Spleen (tissue), 11 donors: ENCODE results near the gene KIDINS220. TPM values are rescaled to one million over a fixed set of nuclear protein-coding genes. Genes with fewer than 3 reads are reported as not detected.

Experiments
- DNase-seq: peaks from one replicate; pipeline ENCODE4 v3.0.0-alpha.2; 2020
- H3K27ac ChIP-seq, 8 donors: fragments of 200-600 bp; sonication (generic) in 7 of 8; 1 replicate in 4 of 8; 2 replicates in 4 of 8; pipeline versions ENCODE4 v1.5.0 to v1.8.0; 2016 to 2021; ENCODE audit warnings: inconsistent platforms in 4 of 8, mild to moderate bottlenecking in 4 of 8, moderate library complexity in 1 of 8
- H3K27me3 ChIP-seq, 7 donors: fragments of 200-600 bp; sonication (generic) in 6 of 7; replicated peaks in 1 of 7; 1 replicate in 4 of 7; 2 replicates in 3 of 7; pipeline versions ENCODE4 v1.5.0 to v1.8.0; 2016 to 2021; ENCODE audit warnings: inconsistent platforms in 3 of 7, mild to moderate bottlenecking in 1 of 7
- H3K36me3 ChIP-seq, 6 donors: fragments of 200-600 bp; sonication (generic) in 5 of 6; 1 replicate in 4 of 6; 2 replicates in 2 of 6; pipeline versions ENCODE4 v1.5.0 to v1.8.0; 2016 to 2021; ENCODE audit warnings: inconsistent platforms in 2 of 6
- H3K4me1 ChIP-seq, 6 donors: fragments of 200-600 bp; sonication (generic) in 5 of 6; 1 replicate in 3 of 6; 2 replicates in 3 of 6; pipeline versions ENCODE4 v1.5.0 to v1.8.0; 2016 to 2021; ENCODE audit warnings: inconsistent platforms in 3 of 6
- H3K4me3 ChIP-seq, 8 donors: fragments of 200-600 bp; sonication (generic) in 7 of 8; 1 replicate in 4 of 8; 2 replicates in 4 of 8; pipeline versions ENCODE4 v1.5.0 to v1.8.0; 2016 to 2021; ENCODE audit warnings: inconsistent platforms in 4 of 8, mild to moderate bottlenecking in 4 of 8, moderate library complexity in 2 of 8
- H3K9me3 ChIP-seq, 8 donors: fragments of 200-600 bp; sonication (generic) in 7 of 8; 1 replicate in 4 of 8; 2 replicates in 4 of 8; pipeline versions ENCODE4 v1.5.0 to v1.8.0; 2016 to 2021; ENCODE audit warnings: inconsistent platforms in 4 of 8
- POLR2A ChIP-seq, 3 donors: fragments of 450-650 bp; IDR thresholded peaks; one replicate each; pipeline ENCODE4 v1.5.1; 2017; ENCODE audit warnings: antibody characterized with exemption in 3 of 3, mild to moderate bottlenecking in 1 of 3
- POLR2AphosphoS5 ChIP-seq, 3 donors: sonication (generic); formaldehyde crosslinking; IDR thresholded peaks; one replicate each; pipeline ENCODE4 v1.5.1; 2017; ENCODE audit warnings: antibody characterized with exemption in 3 of 3
- WGBS, 5 donors: extraction: QIAGEN DNeasy Blood & Tissue Kit in 3 of 5; methylation state at CpG; one replicate each; pipeline versions ENCODE4 v1.1.5 to v1.1.7; 2013 to 2018; 5-methylcytosine and 5-hydroxymethylcytosine counted together
- intact Hi-C: fragments of 100-400 bp; cut with DNase I; formaldehyde crosslinking; loops from one replicate; pipeline ENCODE4 v1.15.0; 2023; ENCODE audit warnings: low total_unique reads
- polyA plus RNA-seq, 3 donors: library from polyadenylated mRNA; stranded (reverse); fragments of 200-250 nt; gene quantifications; one replicate each; pipeline ENCODE4 v1.2.1, GENCODE V29; 2013
- total RNA-seq, 7 donors: library from RNA; depleted of rRNA in 3 of 7; stranded (reverse); fragments of >200 nt in 3 of 7; fragmentation: NEBNext Ultra II Directional in 4 of 7; extraction: Animal tissue kit (Norgen Biotek cat#: 25700) in 4 of 7; gene quantifications; one replicate each; pipeline versions ENCODE4 v1.1.0 to v1.2.1, GENCODE V29; 2016 to 2021
- TF ChIP-seq, protein P1 (sequence below), 11 experiments: fragments of 200-600 bp in 7 of 11; fragments of 450-650 bp in 4 of 11; sonication (generic) in 4 of 11; IDR thresholded peaks in 8 of 11; conservative IDR thresholded peaks in 3 of 11; 1 replicate in 7 of 11; 2 replicates in 4 of 11; pipeline versions ENCODE4 v1.4.0 to v1.8.0; 2016 to 2021; ENCODE audit warnings: antibody characterized with exemption in 11 of 11, inconsistent platforms in 4 of 11, mild to moderate bottlenecking in 1 of 11
- donor health status: healthy with polysubstance abuse.
- donor health status: DM: no; HTN: no; CAD: no; lungs with moderate emphysema.
- donor health status: DM: no; HTN: no; CAD: no.
- donor health status: Bipolar disorder and iron deficiency.
- donor health status: healthy.
- donor health status: DM: no; HTN: no; CAD: no.
- donor health status: DM: yes; HTN: yes; CAD: no.

Gene KIDINS220
- total and polyA plus RNA-seq, 10 donors = 6.0 to 84.1 (median 59.0) TPM

DNA sequence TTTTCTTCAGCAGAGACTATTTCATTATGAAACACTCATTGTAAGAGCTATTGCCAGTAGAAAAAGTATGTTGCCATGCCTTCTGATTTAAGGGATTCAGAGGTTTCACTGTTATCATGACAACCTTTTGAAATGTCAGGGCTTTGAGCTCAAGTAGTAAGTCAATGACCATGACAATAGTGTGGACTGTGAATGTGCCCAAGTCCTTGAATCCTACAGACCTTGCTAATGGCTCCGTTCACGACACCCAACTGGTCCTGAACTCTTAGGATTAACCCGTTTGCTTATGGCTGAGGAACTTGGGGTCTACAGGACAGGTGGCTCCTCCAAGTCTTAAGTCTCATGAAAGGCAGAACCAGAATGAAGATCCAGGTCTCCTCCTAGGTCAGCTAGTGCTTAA lies 17.6 kb upstream of the KIDINS220 start:
- Histone ChIP-seq H3K27me3 (no peaks in the 10 kb centered on the region), H3K9me3 (no peaks in the 10 kb centered on the region), H3K4me1 (no peaks in the 10 kb centered on the region), H3K27ac (no peak overlapping the region), H3K4me3 (no peak overlapping the region), H3K36me3 (peaks cover 0 to 11% (median 0%) of the 10 kb centered on the region in 6 donors)
- TF ChIP-seq POLR2A (IDR thresholded peaks at IDR 0.05) (no peak), POLR2AphosphoS5 (IDR thresholded peaks at IDR 0.05) (no peak)
- TF ChIP-seq, protein P1, sequence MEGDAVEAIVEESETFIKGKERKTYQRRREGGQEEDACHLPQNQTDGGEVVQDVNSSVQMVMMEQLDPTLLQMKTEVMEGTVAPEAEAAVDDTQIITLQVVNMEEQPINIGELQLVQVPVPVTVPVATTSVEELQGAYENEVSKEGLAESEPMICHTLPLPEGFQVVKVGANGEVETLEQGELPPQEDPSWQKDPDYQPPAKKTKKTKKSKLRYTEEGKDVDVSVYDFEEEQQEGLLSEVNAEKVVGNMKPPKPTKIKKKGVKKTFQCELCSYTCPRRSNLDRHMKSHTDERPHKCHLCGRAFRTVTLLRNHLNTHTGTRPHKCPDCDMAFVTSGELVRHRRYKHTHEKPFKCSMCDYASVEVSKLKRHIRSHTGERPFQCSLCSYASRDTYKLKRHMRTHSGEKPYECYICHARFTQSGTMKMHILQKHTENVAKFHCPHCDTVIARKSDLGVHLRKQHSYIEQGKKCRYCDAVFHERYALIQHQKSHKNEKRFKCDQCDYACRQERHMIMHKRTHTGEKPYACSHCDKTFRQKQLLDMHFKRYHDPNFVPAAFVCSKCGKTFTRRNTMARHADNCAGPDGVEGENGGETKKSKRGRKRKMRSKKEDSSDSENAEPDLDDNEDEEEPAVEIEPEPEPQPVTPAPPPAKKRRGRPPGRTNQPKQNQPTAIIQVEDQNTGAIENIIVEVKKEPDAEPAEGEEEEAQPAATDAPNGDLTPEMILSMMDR (IDR thresholded peaks at IDR 0.05 in 8 of 11, conservative IDR thresholded peaks at IDR 0.05 in 3 of 11) = no peak
- no peak for DNase-seq
- WGBS, 5 donors = 87 to 97% (median 94%) methylated on average over 3 of the region's 3 CpGs
- intact Hi-C loops = no loop called here

DNA sequence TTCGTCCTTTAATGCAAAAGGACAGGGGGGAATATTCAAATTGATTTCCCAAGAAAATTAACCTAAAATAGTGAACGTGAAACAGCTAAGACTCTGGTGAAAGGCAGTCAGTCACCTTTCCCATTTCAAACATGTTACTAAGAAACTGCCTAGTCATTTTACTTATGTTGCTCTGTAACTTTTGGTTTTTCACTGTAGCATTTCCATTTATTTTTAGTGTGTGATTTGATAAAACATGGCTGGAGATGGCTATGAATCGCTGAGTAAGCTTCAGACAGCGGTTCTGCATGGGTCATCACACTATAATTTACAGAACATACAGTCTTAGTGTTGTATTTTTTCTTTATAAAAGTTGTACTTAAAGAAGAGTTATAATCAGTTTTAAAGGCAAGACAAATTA lies 16.0 kb upstream of the KIDINS220 start:
- WGBS, 5 donors = 81 to 94% (median 88%) methylated on average over 4 of the region's 4 CpGs
- Histone ChIP-seq H3K4me3 (no peak overlapping the region), H3K36me3 (peaks cover 0 to 9% (median 0%) of the 10 kb centered on the region in 6 donors), H3K27ac (no peak overlapping the region), H3K27me3 (no peaks in the 10 kb centered on the region), H3K9me3 (no peaks in the 10 kb centered on the region), H3K4me1 (no peaks in the 10 kb centered on the region)
- DNase-seq = no peak
- TF ChIP-seq POLR2A (IDR thresholded peaks at IDR 0.05) (no peak), POLR2AphosphoS5 (IDR thresholded peaks at IDR 0.05) (no peak)
- TF ChIP-seq, protein P1 (IDR thresholded peaks at IDR 0.05 in 8 of 11, conservative IDR thresholded peaks at IDR 0.05 in 3 of 11) = no peak
- intact Hi-C loops = no loop called here

DNA sequence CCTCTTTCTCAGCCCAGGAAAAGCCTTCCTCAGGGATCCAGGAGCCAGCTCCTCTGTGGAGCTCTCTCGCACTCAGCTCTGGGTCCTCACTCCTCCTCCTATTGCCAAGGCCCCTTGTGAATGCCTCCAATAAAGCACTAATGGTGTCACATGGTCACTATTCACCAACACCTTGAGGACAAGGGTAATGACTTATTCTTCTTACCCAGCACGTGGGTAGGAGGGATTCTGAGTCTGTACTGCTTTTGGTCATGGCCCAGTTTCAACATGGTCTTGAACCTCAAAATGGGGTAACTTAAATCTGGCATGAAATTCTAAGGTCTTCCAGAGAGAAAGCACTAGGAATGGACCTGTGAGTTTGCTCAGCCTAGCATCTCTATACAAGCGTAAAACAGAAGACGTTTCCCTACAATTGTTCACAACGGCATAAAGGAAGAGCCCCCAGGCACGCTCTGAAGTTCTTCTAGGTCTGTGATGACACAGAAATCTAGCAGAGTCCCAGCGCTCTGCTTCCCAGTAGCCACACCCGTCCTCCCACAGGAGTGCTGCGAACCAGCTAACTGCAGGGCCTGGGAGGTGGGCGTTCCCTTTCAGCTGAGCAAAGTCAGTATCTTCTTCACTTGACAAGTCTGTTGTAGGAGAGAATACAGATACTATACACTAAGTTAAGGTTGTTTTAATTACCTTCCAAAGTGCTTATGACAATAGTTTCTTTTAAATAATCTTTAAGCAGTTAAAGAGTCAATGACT lies 14.6 kb upstream of the KIDINS220 start:
- TF ChIP-seq, protein P1 (IDR thresholded peaks at IDR 0.05 in 8 of 11, conservative IDR thresholded peaks at IDR 0.05 in 3 of 11) = no peak
- no peak for TF ChIP-seq POLR2A (IDR thresholded peaks at IDR 0.05)
- TF ChIP-seq POLR2AphosphoS5 (IDR thresholded peaks at IDR 0.05) = no peak
- Histone ChIP-seq H3K27ac (no peak overlapping the region), H3K4me1 (no peaks in the 10 kb centered on the region), H3K4me3 (no peak overlapping the region), H3K27me3 (no peaks in the 10 kb centered on the region), H3K9me3 (no peaks in the 10 kb centered on the region), H3K36me3 (no peaks in the 10 kb centered on the region)
- 84 to 91% (median 88%) methylated on average over 10 of the region's 10 CpGs for WGBS, 5 donors
- DNase-seq = no peak
- intact Hi-C loops = no loop called here

DNA sequence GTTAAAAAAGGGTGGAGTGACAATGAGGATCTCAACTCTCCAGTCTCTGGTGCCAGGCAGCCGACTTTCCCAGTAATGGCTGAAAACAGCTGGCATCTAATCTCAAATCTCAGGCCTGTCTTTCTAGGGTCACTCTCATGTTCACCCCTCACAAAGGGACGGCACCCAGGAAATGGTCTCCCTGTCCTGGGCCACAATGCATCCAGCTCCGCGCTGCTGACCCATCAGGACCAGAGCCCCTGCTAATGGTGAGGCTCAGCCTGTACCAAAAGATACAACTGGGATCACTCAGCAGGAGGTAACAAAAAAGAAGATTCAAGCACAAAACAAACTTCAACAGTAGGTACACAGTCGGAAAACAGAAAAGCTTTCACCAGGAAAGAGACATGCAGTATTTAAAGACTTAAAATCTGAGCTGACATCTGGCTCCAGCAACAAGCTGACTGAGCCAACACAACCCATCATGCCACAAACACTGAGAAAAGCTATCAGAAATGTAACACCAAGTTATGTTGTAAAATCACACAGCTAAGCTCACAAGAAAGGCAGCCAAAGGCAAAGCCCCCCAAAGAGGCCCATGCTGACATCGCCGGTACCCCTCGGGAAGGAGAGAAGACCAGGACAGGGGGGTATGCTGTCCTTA lies 13.6 kb upstream of the KIDINS220 start:
- H3K27me3 ChIP-seq = peaks cover 0 to 9% (median 0%) of the 10 kb centered on the region in 7 donors
- H3K36me3 ChIP-seq = no peaks in the 10 kb centered on the region
- no peaks in the 10 kb centered on the region for H3K9me3 ChIP-seq
- TF ChIP-seq POLR2A (IDR thresholded peaks at IDR 0.05) = no peak
- TF ChIP-seq, protein P1 (IDR thresholded peaks at IDR 0.05 in 8 of 11, conservative IDR thresholded peaks at IDR 0.05 in 3 of 11) = no peak
- no peak for TF ChIP-seq POLR2AphosphoS5 (IDR thresholded peaks at IDR 0.05)
- no peak for DNase-seq
- H3K27ac ChIP-seq = no peak overlapping the region
- 91 to 95% (median 95%) methylated on average over 8 of the region's 8 CpGs for WGBS, 5 donors
- H3K4me1 ChIP-seq = no peaks in the 10 kb centered on the region
- intact Hi-C loops = no loop called here
- H3K4me3 ChIP-seq = no peak overlapping the region
